CD4-positive, alpha-beta T cell treated with Interleukin-10 for 1 hour (primary cell): ENCODE results near the gene AACS.
A peak's percentile ranks its signal among the peaks of the same experiment; 100 is the strongest.

Experiments
- DNase-seq: peaks from one replicate; pipeline ENCODE4 v3.0.0-alpha.2; 2020

The AACS gene

DNA sequence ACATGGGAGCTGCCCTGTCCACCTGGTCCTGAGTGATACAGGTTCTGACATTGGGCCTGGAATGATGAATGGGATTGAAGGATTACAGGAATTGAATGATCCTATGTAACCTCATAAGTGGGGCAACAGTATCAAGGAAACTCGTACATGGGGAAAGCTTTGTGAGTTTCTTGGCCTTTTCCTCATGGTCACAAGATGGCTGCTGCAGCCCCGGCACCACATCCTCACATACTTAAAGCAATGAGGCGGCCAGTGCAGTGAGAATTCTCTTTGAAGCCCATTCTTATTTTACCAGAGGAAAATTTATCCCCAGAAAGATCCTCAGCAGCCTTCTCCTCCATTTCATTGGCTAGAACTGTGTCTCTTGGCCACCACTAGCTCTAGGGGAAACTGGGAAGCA is 91.9 kb downstream of the AACS start:
- no peak for DNase-seq

- no peak for DNase-seq
Measured at GRCh38 chr12:125159702-125160101, 94.5 kb downstream of the AACS start.

GRCh38 chr12:125160281-125160955 is 95.2 kb downstream of the AACS start:
- no peak for DNase-seq

GRCh38 chr12:125161712-125162022 is 96.4 kb downstream of the AACS start:
- DNase-seq, result no peak

- no peak for DNase-seq
Measured at GRCh38 chr12:125162489-125163028, 97.3 kb downstream of the AACS start.

DNA sequence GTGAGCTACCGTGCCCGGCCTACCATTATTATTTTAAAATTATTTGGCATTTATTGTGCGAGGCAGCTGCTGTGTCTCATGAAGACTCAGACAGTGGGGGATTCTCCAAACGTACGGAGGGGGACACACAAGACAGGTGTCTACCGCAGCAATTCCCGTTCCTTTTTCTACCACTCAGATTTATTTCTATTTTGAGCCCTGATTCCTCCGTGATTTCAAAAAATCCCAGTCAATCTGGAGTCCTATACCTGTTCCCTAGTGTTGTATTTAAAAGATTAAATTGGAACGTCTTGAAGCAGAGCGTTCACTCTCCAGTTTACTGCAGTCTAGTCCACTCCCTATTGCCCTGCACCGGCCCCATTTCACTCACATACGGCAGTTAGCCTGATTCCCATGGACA is 97.9 kb downstream of the AACS start:
- no peak for DNase-seq

GRCh38 chr12:125164541-125164940 is 99.3 kb downstream of the AACS start:
- no peak for DNase-seq

- DNase-seq, result no peak
Measured at GRCh38 chr12:125166041-125166440, 100.8 kb downstream of the AACS start.

- DNase-seq, result no peak
Measured at GRCh38 chr12:125167658-125168057, 102.4 kb downstream of the AACS start.

DNA sequence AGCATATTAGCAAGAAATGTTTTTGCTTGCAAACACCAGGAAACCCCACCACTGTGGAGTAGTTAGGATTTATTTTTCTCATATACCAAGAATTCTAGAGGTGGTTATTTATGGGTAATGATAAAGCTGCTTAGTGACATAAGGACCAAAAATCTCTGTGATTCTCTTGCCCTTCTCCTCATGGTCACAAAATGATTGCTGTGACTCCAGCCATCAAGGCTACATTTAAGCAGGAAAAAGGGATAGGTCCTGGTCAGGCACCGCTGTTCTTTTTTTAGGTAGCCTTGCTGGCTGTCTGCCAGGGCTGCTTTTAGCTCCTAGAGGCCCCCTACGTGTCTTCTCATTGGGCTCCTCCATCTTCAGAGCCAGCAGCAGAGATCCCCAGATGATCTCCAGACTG is 104.2 kb downstream of the AACS start:
- DNase-seq, result no peak

- no peak for DNase-seq
Measured at GRCh38 chr12:125169870-125170269, 104.6 kb downstream of the AACS start.

DNA sequence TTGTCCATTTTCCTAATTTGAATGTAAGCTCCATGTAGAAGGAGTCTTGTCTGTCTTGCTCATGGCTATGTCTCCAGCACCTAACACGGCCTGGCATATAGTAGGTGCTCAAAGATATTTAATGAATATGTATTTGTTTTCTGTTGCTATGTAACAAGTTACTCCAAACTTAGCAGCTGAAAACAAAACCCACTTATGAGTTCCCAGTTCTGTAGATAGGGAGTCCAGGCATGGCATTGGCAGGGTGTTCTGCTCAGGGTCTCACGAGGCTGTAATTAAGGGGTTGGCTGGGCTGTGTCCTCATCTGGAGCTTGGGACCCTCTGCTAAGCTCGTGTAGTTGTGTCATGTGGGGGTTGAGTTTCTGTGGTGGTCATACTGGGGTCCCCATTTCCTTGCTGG is 106.0 kb downstream of the AACS start:
- no peak for DNase-seq

- DNase-seq, result no peak
Measured at GRCh38 chr12:125172231-125172850, 107.1 kb downstream of the AACS start.

DNA sequence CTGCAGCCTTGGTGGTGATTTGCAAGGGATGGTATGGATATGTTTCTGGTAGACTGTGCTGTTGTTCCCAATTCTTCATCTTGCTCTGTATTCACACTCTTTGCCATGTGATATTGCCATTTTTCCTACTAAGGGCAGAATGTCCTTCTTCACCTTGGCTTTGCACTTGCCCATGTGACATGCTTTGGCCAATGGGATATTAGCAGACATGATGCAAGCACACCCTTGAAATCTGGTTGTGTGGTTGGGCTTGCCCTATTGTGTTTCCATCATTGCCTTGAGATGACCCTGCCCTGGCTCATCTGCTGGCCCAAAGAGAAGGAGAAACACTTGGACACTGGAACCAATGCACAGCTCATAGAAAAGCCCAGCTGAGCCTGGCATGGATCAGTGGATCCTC is 110.3 kb downstream of the AACS start:
- DNase-seq, result no peak

DNA sequence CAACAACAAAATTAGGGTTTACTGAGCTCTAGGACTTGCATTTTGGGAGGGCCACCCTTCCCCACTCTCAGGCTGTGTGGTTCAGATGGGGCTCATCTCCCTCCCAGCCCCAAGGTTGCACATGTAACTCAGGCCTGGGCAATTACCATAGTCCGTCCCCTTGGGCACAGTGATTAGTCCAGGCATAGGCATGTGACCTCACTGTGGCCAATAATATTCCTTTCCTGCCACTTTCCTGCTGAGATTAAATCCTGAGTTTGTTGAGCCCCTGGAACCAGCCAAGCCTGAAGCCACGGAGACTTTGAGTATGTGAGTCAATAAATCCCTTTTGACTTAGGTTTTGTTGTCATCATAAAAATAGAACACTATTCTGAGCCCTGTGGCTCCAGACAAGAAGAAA is 113.0 kb downstream of the AACS start:
- DNase-seq, result no peak

DNA sequence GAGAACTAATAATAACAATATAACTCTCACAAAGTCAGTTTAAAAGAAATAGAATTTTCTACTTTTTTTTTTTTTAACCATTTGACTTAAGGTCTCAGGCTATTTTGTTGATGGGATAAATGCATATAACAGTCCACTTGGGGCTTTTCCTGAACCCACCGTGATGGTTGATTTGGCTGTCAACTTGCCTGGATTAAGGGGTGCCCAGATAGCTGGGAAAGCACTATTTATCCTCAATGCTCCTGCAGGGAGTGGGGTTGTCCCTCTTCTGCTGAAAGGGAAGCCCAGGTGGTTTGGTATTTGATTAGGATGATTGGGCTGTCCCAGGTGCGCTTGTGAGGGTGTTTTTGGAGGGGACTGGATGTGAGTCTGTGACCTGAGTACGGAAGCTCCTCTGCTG is 114.9 kb downstream of the AACS start:
- DNase-seq, result no peak

DNA sequence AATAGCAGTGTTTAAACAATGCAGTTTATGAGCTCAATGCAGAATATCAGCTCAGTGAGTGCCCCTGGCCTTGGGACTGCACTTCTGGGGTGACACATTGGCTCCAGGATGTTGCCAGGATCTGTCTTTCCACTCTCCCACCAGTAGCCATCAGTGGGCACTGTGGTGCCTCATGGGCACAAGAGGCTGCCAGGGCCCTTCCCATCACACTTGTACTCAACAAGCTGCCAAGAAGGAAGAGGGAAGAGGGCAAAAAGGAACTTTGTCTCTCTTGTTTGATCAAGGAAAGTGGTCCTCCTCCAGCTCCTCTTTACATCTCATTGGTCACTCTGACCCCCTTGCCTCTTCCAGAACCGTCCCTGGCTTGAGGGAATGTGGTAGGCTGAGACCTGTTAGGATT is 115.9 kb downstream of the AACS start:
- DNase-seq, result no peak

DNA sequence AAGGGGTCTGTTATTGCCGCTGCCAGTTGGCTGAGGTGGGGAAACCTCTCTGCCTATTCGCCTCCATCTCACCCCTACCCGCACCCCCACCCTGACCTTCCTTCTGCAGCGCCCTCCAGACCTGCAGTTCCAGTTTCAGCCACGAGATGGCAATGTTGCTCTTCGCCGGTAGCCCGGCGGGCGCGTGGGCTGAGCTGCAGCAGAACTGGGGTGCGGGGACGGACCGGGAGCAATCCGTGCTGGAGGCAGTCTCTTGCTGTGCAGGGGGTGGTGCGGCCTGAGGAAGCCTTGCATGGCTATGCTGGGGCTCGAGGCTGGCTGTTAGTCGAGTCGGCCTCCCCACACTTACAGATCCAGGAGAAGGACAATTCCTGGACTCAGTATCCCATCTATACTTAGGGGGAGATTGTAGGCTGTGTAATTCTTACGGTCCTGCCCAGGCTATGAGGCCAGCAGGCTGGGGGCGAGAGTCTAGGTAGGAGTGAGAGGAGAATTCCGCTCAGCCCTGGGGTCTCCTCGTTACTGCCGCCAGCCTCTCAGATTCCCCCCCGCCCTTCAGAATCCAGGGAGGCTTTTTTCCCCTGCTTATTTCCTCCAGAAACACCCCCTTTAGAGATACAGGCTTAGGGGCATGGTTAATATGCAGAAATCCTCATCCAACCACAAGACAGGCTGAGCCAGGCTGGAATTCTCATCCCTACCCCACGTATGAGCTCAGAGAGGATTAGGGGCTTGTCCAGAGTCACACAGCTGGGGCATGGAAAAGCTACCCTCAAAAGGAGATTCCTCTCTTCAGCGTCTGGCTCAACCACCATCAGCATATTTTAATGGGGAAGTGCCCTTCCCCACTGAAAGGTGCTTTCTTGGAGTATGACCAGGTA is 118.2 kb downstream of the AACS start:
- peak; percentile 70 for DNase-seq

- no peak for DNase-seq
Measured at GRCh38 chr12:125184213-125184967, 119.2 kb downstream of the AACS start.

DNA sequence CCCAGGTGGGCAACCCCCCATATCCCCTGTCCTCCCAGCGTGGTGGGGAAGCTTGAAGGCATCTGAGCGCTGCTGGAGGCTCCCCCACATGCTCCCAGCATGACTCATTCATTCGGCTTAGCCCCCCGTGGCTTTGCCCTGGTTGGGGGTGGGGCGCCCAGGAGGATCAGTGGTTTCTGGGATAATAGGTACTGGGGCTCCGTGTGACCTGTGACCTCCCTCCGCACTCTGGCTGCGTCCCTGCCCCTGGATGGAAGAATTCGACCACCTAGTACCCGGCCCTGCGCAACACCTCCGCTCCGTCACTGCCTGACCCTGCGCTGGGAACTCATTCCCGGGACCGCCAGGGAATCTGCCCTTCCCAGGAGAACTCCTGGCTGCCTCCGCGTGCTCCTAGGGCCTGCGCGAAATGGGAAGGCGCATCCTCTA is 120.1 kb downstream of the AACS start:
- DNase-seq, result no peak

- DNase-seq, result peak; percentile 33
Measured at GRCh38 chr12:125185740-125186470, 120.7 kb downstream of the AACS start, which contains the start of gene TMEM132B. Gene TMEM132B, plus strand, starts transcription at chr12:125186386.

- DNase-seq, result no peak
Measured at GRCh38 chr12:125186471-125187147, 121.4 kb downstream of the AACS start.
